Cardiac septum (tissue), 1 donor: ENCODE measurements around the gene ERBB4. TPM values are rescaled to one million over a fixed set of nuclear protein-coding genes. Genes with fewer than 3 reads are reported as not detected.
"Not testable (repeated sequence)": the region's sequence is repeated elsewhere in the genome, so short reads cannot be mapped to it uniquely, and the experiment has no call there.

Experiments used
- DNase-seq: peaks from one replicate; pipeline ENCODE4 v3.0.0-alpha.2; 2020; ENCODE audit warnings: low spot score
- intact Hi-C: fragments of 100-400 bp; cut with DNase I; formaldehyde crosslinking; loops from one replicate; pipeline ENCODE4 v1.14.0; 2022
- total RNA-seq: library from RNA; stranded (reverse); fragmentation: NEBNext Ultra II Directional; extraction: Animal tissue kit (Norgen Biotek cat#: 25700); gene quantifications from one replicate; pipeline ENCODE4 v1.2.1, GENCODE V29; 2021
- donor health status: DM: no; HTN: no; CAD: no.

Gene ERBB4
- total RNA-seq, 1 donor from 2014 or later, result 13.8 TPM

DNA sequence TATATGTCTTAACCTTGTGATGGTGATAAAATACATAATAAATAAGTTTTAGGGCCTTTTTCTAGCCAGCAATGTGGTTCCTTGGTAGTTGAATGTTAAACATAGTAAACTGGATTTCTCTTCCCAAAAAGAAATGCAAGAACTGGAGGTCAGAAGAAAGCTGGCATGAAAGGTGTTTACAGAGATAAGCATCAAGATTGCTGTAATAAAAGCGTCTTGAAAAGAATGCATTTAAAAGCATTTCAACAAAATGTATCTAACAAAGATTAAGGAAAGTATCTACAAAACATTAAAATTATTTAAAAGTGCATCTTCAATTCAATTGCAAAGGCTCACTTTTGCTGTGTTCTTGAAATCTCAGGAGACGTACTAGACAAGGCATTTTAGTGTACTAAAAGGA lies 419.0 kb downstream of the ERBB4 start:
- no peak for DNase-seq
- intact Hi-C loops, result no loop called here

DNA sequence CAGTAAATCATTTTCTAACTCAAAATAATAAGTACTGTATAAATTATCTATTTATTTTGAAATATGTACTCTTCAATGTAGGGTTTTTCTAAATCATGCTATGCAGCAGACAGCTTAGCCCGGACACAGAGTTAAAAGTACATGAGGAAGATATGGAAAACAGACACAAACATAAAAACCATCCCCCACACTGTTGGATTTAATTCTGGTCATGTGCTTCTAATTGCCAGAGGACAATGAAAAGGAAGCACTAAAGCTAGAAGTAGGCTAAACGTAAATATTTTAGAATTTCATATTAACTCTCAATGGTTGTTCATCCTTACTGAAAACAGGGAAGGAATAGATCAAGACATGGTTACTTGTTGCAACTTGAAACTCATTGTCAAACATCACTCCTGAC lies 420.7 kb downstream of the ERBB4 start:
- no peak for DNase-seq
- intact Hi-C loops, result no loop called here

DNA sequence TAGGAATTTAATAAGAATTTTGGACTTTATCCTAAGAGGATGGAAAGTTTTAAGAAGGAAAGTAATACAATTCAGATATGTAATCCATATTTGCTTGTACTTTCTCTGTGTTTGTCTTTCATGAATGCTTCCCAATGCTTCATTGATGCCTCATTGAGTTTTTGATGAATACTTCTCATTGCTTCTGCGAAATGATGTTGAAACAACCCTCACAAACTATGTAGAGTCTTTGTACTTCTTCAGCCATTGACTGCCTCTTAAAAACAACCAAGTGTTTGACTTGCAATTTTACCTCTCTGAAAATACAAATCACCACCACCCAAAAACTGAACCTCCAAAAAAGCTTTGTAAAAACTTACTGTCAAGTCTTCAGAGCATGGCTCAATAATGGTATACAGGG lies 424.1 kb downstream of the ERBB4 start:
- intact Hi-C loops, result no loop called here
- no peak for DNase-seq

DNA sequence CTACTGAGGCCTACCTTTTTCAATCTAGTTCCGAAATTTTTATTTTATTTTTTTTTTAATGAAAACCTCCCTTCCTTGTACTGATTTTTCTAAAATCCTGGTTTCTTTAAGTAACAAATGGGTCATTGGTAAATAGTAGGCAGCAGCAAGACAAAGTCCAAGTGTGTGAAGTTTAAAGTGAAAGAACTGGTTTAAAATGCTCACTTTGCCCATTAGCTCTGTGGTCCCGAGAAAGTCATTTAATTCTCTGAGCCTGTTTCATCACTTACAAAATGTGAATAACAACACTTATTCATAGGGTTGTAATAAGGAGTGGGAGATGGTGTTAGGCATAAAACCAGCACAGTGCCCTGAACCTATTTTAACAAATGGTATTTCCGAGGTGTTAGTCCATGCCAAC lies 426.2 kb downstream of the ERBB4 start:
- intact Hi-C loops, result no loop called here

DNA sequence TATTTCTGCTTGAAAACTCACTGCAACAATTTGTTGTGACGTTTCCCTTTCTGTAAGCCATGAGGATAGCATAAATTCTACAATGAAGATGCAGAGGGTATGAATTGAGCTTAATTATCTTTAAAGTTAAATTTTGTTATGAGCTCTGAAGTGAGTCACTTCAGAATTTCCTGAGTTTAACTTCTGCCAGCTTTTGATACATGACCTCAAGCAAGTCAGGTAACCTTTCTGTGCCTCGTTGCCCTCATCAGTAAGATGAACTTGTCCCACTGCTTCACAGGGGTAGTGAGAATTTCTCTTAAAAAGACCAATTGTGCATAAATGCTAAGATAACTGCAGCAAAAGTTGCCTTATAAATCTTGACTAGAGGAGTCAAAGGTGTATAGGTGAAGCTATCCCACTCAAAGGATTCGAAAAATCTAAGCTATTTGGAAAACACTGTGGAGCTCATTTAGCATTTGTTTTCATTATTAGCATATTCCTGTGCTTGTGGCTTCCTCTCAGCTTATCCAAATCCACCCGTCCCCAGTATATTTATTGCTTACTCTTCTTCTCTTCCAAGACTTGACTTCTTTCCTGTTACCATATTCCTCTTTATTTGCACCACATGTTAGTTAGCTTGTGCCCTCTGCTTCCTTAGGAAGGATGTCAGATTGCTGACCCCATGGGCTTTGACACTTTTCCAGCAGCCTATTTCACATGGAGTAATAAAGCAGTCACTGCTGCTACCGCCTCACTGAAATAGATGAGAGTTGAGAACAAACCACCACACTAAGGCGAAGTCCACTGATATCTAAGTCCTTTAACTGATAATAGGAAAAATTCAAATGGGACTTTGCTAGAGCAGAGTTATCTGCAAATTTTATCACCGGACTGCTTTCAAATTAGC lies 428.6 kb downstream of the ERBB4 start:
- no peak for DNase-seq
- intact Hi-C loops, result no loop called here

More for the DNA sequence above, 426.2 kb downstream of the ERBB4 start:
- no peak for DNase-seq

DNA sequence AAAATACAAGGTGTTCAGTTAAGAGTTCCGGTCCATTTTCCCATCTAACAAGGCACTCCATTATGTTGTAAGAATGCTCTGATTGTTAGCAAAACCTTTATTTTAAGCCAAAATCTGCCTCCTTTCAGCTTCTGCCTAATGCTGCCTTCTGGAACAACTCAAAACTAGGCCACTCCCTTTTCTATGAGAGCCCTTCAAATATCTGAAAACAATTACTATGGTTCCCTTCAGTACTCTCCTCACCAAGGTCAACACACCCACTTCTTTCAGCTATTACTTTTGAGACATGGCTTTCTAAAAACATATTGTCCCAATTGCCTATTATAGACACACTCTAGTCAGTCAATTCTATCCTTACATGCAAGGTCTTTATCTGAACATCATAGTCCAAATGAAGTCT lies 429.4 kb downstream of the ERBB4 start:
- DNase-seq, result no peak
- intact Hi-C loops, result no loop called here

DNA sequence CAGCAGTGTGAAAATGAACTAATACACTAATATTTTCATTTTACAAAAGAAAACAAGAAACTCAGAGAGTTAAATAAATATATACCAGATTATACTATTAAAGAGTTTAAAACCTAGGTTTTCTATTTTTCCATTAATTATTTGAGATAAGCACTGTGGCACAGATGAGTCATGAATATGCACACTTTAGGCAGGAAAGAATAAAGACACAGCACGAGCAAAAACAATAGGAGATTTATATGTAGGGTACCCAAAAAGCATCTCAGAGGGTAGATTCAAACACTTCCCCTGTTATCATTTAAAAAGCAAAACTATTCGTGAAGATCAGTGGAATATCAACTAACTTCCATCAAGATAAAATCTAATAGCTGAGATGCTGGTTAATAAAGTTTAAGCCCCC lies 430.6 kb downstream of the ERBB4 start:
- intact Hi-C loops, result no loop called here

DNA sequence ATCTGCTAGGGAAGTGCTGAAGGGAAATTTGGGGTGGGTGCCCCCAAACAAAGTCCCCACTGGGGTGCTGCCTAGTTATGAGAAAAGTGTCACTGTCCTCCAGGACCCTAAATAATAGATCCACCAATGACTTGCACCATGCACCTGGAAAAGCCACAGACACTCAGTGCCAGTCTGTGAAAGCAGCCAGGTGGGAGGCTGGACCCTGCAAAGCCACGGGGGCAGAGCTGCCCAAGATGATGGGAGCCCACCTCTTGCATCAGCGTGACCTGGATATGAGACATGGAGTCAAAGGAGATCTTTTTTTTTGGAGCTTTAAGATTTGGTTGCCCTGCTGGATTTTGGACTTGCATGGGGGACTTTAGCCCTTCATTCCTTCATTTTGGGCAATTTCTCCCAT lies 431.6 kb downstream of the ERBB4 start:
- intact Hi-C loops, result no loop called here

More for the DNA sequence above, 430.6 kb downstream of the ERBB4 start:
- no peak for DNase-seq

DNA sequence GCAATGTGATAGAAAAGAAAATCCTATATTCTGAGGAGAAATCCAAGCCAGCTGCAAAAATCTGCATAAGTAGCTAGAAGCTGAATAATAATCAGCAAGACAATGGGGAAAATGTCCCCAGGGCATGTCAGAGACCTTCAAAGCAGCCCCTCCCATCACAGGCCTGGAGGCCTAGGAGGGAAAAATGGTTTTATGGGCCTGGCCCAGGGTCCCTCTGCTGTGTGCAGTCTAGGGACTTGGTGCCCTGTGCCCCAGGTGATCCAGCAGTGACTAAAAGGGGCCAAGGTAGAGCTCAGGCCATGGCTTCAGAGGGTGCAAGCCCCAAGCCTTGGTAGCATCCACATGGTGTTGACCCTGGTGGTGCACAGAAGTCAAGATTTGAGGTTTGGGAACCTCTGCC lies 432.1 kb downstream of the ERBB4 start:
- intact Hi-C loops, DNase-seq: not testable (repeated sequence)

More for the DNA sequence above, 431.6 kb downstream of the ERBB4 start:
- DNase-seq, result no peak

DNA sequence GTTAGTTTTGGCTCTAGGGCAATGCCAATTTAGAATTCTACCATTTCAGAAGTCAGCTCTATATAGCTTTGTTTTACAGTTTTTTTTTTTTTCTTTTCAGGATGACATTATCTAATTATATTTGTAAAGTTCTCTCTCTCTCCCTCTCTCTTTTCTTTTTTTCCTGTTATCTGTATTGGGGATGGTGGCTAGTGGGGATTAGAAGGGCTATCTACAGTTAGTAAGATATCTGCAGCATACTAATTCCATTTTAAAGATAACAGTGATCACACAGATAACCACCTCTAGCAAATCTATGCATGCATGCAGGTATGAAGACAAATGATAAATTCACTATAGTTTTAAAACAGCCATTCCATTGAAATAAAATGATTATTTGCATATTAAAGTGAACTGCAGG lies 438.9 kb downstream of the ERBB4 start:
- no peak for DNase-seq
- intact Hi-C loops, result no loop called here

DNA sequence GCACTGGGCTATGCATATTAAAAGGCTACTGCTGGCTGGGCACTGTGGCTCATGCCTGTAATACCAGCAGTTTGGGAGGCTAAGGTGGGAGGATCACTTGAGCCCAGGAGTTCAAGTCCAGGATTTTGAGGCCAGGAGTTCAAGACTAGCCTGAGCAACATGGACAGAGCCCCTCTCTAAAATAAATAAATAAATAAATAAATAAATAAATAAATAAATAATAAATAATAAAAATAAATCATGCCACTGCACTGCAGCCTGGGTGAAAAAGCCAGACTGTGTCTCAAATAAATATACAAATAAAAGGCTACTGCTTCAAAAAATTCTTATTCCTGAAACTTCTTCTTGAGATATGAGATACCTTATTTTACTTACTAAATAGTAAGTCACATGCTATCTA lies 439.6 kb downstream of the ERBB4 start:
- no peak for DNase-seq
- intact Hi-C loops, result no loop called here

DNA sequence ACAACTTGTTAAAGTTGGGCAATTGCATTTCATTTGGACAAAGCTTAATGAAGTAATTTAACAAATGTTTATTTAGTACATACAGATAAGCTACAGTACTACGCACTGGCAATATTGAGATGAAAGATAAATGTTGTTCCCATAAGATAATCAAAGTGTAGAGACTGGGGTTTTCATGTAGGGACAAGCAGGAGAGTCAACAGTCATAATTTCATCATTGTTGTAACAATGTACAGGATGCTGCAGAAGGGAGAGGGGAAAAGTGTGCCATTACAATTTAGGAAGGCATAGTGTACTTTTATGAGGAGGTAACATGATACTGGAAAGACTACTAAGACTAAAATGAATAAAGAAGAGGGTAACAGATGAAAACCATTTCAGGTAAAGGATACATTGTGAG lies 441.6 kb downstream of the ERBB4 start:
- intact Hi-C loops, result no loop called here
- DNase-seq, result no peak

DNA sequence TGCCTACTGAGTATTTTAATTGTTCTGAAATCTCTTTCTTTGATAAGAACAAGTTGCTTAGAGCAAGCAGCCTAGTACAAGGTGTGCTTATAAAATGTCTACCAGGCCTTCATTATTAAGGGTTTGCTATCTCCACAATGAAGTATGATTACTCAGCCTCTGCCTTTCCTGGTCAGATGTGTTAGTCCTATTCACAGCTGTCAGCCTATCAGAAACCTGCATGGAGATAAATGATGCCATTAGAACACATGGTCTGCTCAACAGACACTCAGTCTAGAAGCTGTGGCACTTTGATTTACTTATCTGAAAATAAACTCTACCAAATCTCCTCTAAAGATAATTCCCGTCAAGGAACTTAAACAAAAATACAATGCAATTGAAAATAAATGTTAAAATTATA lies 448.7 kb downstream of the ERBB4 start:
- intact Hi-C loops, result no loop called here
- DNase-seq, result no peak

DNA sequence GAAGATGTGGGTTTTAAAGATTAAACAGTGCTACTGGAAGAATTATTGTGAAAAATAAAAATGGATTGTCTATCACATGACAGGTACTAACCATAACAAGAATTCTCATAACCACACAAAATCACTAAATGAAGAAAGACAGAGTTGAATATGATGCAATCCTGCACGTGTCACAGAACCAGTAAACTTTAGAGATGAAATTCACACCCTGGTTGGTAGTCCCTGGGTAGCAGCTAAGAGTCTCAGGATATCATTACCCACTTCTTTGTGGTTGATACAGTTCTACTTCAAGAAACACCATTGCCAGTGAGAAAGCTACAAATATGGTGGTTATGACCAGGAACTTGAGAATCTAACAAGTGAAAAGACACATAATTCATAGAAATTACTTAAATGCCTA lies 450.2 kb downstream of the ERBB4 start:
- DNase-seq, result no peak
- intact Hi-C loops, result no loop called here

DNA sequence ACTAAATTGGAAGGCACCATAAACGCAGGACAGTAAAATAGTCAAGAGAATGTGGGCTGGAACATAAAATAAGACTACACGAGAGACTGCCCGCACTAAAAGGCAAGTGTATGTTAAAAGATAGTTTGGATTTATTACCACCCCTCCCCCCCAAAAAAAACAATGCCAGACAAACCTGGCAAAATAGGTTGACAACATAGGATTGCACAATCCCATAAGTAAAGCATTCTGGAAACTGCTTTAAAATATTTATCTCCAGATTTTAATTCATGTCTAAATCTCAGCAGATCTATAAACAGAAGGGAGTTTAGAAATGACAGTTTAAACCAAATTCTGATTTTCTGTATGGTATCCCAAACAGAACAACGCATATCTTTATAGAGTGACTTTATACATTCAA lies 455.1 kb downstream of the ERBB4 start:
- intact Hi-C loops, result no loop called here
- DNase-seq, result no peak

DNA sequence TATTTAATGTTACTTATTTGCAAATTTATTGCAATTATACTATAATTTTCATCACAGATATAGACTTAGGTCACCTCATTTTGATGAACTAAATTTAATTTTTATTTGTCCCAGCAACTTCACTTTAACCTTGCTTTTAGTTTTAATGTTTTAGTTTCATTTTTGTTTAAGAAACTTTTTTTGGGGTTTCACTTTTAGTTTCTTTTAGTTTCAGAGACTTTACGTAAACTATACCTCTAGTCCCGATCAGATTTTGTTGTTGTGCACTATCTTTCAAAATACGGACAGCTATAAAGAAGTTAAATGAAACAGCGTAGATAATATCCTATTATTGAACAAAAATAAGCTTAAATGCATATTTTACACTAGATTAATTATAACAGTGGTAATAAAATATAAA lies 460.5 kb downstream of the ERBB4 start:
- DNase-seq, result no peak
- intact Hi-C loops, result no loop called here

DNA sequence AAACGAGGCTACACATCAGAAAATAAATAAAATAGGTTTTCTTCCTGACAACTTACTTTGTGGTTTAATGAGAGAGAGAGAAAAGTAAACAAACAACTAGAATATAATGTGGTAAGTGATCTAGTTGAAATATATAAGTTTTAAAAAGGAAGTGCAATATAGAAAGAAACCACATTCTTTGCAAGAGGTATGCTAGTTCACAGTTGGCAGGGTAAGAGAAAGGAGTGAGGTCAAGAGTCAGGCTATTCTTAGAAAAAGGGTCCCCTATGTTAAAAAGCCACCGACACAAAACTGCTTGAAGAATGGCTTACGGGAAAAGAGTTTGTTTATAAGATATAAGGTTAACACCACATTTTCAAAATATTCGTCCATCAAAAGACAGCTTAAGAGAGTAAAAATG lies 462.1 kb downstream of the ERBB4 start:
- DNase-seq, result no peak
- intact Hi-C loops, result no loop called here

DNA sequence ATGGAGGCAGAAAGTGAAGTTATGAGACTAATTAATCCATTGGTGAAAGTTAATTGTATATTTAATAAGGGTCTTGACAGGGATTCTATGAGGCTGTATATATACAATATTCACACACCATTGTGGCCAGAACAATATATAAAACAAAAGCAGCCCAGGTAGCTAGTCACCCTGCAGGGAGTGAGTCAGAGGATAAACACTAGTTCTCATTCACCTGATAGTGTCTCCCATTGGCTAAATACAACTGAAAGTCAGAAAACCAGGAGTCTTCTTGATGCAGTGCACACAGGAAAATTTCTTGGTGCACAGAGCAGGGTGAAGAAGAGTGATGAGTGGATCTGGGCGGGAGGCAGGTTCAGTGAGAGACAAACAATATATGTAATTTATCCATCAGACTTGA lies 465.2 kb downstream of the ERBB4 start:
- no peak for DNase-seq
- intact Hi-C loops, result no loop called here

DNA sequence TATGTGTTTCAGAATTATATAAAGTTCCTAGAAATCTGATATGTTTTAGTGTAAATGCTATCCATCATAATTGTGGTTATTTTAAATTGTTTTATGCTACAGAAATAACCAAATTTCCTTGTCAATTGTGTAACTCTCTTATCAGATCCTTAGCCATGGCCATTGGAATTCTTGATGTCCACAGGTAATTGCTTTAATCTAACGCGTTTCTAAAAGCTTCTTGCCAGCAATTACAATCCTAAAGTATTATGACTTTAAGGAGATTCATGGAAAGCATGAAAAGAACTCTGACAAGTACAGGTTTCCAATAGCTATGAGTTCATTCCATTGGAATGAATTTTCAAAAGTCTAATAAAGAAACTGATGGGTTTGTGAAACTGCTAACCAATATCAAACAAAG lies 472.1 kb downstream of the ERBB4 start:
- intact Hi-C loops, result no loop called here
- no peak for DNase-seq

DNA sequence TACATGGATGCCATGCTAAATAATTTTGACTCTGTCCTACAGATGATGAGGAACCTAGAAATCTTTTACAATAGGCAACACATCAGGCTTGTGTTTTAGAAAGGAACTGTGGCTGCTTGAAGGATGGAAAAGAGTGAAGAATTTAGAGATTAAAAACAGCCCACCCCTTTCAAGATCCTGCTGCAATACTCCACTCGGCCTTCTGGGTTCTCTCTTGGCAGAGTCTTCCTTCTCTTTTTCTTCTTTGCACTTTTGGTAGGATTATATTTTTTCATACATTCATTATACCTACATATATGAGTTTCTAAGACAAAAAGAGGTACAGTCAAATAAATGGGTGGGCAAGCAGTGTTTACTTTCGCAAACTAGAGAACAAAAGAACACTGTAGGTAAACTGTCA lies 474.3 kb downstream of the ERBB4 start:
- intact Hi-C loops, result no loop called here
- DNase-seq, result no peak

DNA sequence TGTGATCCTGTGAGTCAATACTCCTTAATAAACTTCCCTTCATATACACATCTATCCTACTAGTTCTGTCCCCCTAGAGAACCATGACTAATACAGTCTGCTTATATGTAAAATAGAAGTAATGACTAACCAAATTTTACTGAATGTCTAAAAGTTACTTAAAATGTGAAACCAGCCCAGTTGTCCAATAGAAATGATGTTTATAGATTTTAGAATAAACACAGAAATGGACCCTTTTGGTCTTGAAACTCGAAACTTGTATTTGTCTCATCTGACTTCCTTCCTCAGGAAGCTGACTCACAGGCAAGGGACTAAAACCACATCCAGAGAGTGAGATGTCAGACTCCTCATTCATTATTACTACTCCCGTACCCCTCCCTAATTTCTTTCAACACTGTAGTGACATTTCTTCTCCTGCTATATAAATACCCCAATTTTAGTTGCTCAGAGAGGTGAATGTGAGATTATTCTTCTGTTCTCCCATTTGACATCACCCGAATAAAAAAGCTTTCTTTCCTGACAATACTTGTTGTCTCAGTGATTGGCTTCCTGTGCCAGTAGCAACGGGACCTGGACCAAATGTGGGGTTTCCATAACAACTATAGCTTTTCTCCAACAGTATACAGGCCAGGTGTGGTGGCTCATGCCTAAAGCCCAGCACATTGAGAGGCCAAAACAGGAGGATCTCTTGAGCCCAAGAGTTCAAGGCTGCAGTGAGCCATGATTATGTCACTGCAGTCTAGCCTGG lies 486.0 kb downstream of the ERBB4 start:
- no peak for DNase-seq
- intact Hi-C loops, result no loop called here
